GM12878 (cell line): Measurements from ENCODE around the gene EPN3. TPM values are rescaled to one million over a fixed set of nuclear protein-coding genes. Genes with fewer than 3 reads are reported as not detected.

Experiments used
- ATAC-seq: fragments of 200-7000 bp; cut with Tn5 transposase; 3 replicates; pipeline ENCODE4 v1.9.1; 2020; ENCODE audit warnings: mild to moderate bottlenecking, moderate library complexity
- BruUV-seq: library from RNA; stranded (reverse); fragments of 400-500 nt; replicated peaks from 2 replicates; lab custom pipeline; 2021; lab: Mats Ljungman, UMichigan
- CTCF ChIA-PET: fragments of 300-600 bp; sonication (Branson Sonifier 250); formaldehyde crosslinking; extraction: SDS; loops from one replicate; lab custom pipeline; 2021; ENCODE audit warnings: inconsistent platforms; lab: Yijun Ruan, JAX
- POLR2A ChIA-PET: fragments of 350-600 bp; formaldehyde crosslinking; extraction: SDS; loops from one replicate; lab custom pipeline; 2021; ENCODE audit warnings: inconsistent platforms; lab: Charles Lee
- RAD21 ChIA-PET: fragments of 300-600 bp; sonication (Branson Sonifier 250); formaldehyde crosslinking; loops from one replicate; lab custom pipeline; 2023; ENCODE audit warnings: antibody characterized with exemption; ENCODE audit not compliant: unreplicated experiment; lab: Charles Lee
- SMC1A ChIA-PET: fragments of 300-600 bp; sonication (Branson Sonifier 250); formaldehyde crosslinking; loops from one replicate; lab custom pipeline; 2023; ENCODE audit not compliant: unreplicated experiment, uncharacterized antibody; lab: Charles Lee
- DNase-seq: peaks from one replicate; pipeline ENCODE4 v3.0.0-alpha.2; 2011; ENCODE audit warnings: low read depth, low spot score
- FAIRE-seq: peaks from 3 replicates; lab custom pipeline; 2011; peaks lifted over from hg19 to GRCh38; lab: Jason Lieb, UNC
- H2AFZ ChIP-seq: 2 replicates; pipeline ENCODE4 v1.6.0; 2011; ENCODE audit warnings: low read depth, low read length, control low read depth; ENCODE audit not compliant: control insufficient read depth
- H3K27ac ChIP-seq: 2 replicates; pipeline ENCODE4 v1.5.1; 2011; ENCODE audit warnings: control low read depth; ENCODE audit not compliant: control insufficient read depth, insufficient read depth
- H3K27me3 ChIP-seq, 2 experiments: replicated peaks in 1 of 2; 2 replicates each; pipeline versions ENCODE4 v1.6.0 to v1.6.1; 2011; ENCODE audit warnings: low read length in 1 of 2; ENCODE audit not compliant: control insufficient read depth in 2 of 2, insufficient read depth in 2 of 2
- H3K36me3 ChIP-seq, 2 experiments: 2 replicates each; pipeline ENCODE4 v1.5.1; 2011; ENCODE audit warnings: low read length in 1 of 2; ENCODE audit not compliant: control insufficient read depth in 2 of 2, insufficient read depth in 2 of 2
- H3K4me1 ChIP-seq: 2 replicates; pipeline ENCODE4 v1.6.1; 2011; ENCODE audit warnings: mild to moderate bottlenecking, low read length, moderate library complexity, mixed read lengths; ENCODE audit not compliant: control insufficient read depth, insufficient read depth
- H3K4me2 ChIP-seq: 2 replicates; pipeline ENCODE4 v1.6.0; 2011; ENCODE audit warnings: control low read depth; ENCODE audit not compliant: control insufficient read depth, insufficient read depth
- H3K4me3 ChIP-seq: fragments of 200-600 bp; sonication (generic); 2 replicates; pipeline ENCODE4 v1.5.1; 2016
- H3K79me2 ChIP-seq: 2 replicates; pipeline ENCODE4 v1.6.0; 2011; ENCODE audit warnings: low read length; ENCODE audit not compliant: control insufficient read depth, insufficient read depth
- H3K9ac ChIP-seq: 2 replicates; pipeline ENCODE4 v1.8.0; 2011; ENCODE audit warnings: low read length, control low read depth, mixed read lengths; ENCODE audit not compliant: control insufficient read depth, insufficient read depth
- H3K9me3 ChIP-seq: replicated peaks from 3 replicates; pipeline ENCODE4 v1.5.1; 2011; ENCODE audit warnings: mild to moderate bottlenecking, low read length; ENCODE audit not compliant: control insufficient read depth, insufficient read depth
- H4K20me1 ChIP-seq: 2 replicates; pipeline ENCODE4 v1.6.0; 2011; ENCODE audit not compliant: control insufficient read depth, insufficient read depth
- IRF4 ChIP-seq: IDR thresholded peaks from 2 replicates; pipeline ENCODE4 v1.6.1; 2011; ENCODE audit warnings: low read depth, low read length
- JUNB ChIP-seq: IDR thresholded peaks from 2 replicates; pipeline ENCODE4 v1.6.1; 2016; ENCODE audit warnings: antibody characterized with exemption, mild to moderate bottlenecking
- RB1 ChIP-seq: fragments of 450-650 bp; formaldehyde crosslinking; IDR thresholded peaks from 2 replicates; pipeline ENCODE4 v1.6.1; 2017; ENCODE audit warnings: mild to moderate bottlenecking, borderline replicate concordance
- SP1 ChIP-seq: IDR thresholded peaks from one replicate; pipeline ENCODE4 v1.6.1; 2011; ENCODE audit warnings: low read depth, low read length
- TCF3 ChIP-seq: IDR thresholded peaks from 2 replicates; pipeline ENCODE4 v1.6.1; 2012; ENCODE audit warnings: low read depth, mild to moderate bottlenecking, low read length, borderline replicate concordance; ENCODE audit not compliant: insufficient read depth
- WGBS: methylation state at CpG from one replicate; pipeline ENCODE4 v1.1.6; 2016; ENCODE audit warnings: low lambda C conversion rate; ENCODE audit not compliant: insufficient replicate concordance, insufficient coverage; ENCODE audit errors: missing lambda C conversion rate; 5-methylcytosine and 5-hydroxymethylcytosine counted together
- in situ Hi-C: fragments of 300-500 bp; cut with MboI; formaldehyde crosslinking; loops from 9 replicates; pipeline ENCODE4 v1.14.3; 2018; ENCODE audit warnings: mixed read lengths
- intact Hi-C: fragments of 100-400 bp; cut with micrococcal nuclease; formaldehyde crosslinking; loops from one replicate; pipeline ENCODE4 v1.14.2; 2022; ENCODE audit not compliant: unreplicated experiment
- polyA plus RNA-seq, 11 experiments: library from polyadenylated mRNA; depleted of rRNA in 4 of 11; unstranded in 6 of 11; stranded (reverse) in 5 of 11; fragments of >200 nt; fragmentation: Nextera tagmentation in 4 of 11; fragmentation: Illumina TruSeq in 1 of 11; extraction: Ambion mirVana in 4 of 11; extraction: Trizol in 1 of 11; gene quantifications; 1 replicate in 1 of 11; 2 replicates in 10 of 11; pipeline versions ENCODE4 v1.2.1 to v1.2.3, GENCODE V29; 2011 to 2016; ENCODE audit warnings: inconsistent platforms in 2 of 11, missing spikeins in 2 of 11, low read depth in 1 of 11
- total RNA-seq, 4 experiments: library from RNA; depleted of rRNA in 3 of 4; stranded (reverse); fragments of >200 nt in 3 of 4; fragmentation: Illumina TruSeq in 1 of 4; extraction: Trizol in 1 of 4; gene quantifications; 2 replicates each; pipeline versions ENCODE4 v1.2.1 to v1.2.3, GENCODE V29; 2013 to 2021
- TF ChIP-seq, protein P1 (sequence below): fragments of 450-650 bp; formaldehyde crosslinking; IDR thresholded peaks from 2 replicates; pipeline ENCODE4 v1.4.0; 2022; ENCODE audit warnings: mild to moderate bottlenecking, moderate library complexity

EPN3 gene
- total and polyA plus RNA-seq, 10 of the 15 experiments (the other 5 are each of a cell fraction or from before 2014, with no cell fraction given): 0.04 to 0.07 TPM; not detected in 8

DNA sequence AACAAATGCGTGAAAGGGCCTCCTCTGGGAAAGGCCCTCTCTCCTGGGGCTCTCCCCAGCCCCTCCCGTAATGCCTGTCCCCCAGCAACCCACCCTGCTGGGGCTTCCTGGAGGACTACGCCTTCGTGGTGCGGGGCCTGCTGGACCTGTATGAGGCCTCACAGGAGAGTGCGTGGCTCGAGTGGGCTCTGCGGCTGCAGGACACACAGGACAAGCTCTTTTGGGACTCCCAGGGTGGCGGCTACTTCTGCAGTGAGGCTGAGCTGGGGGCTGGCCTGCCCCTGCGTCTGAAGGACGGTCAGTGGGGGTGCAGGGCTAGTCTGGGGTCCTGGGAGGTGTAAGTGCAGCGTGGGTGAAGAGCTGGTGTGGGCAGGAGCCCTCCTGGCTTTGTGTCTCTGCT lies 19.3 kb downstream of the EPN3 start:
- ChIA-PET CTCF (interaction anchor here (1.0 to 3.8 kb wide), 3 partner anchors 24 to 143 kb away, joined by 3 to 18 read pairs (median 4); no protein-coding TSS in a partner anchor), RAD21 (interaction anchor here (2.1 kb wide), 1 partner anchor 74 kb away, joined by 11 read pairs; no protein-coding TSS in a partner anchor), SMC1A (interaction anchor here (1.5 kb wide), 1 partner anchor 10 kb away, joined by 3 read pairs; no protein-coding TSS in a partner anchor), POLR2A (no interaction called here)
- WGBS: 67% methylated on average over 10 of the region's 12 CpGs
- no peak overlapping the region for H3K4me2 ChIP-seq
- no peaks in the 10 kb centered on the region for H3K9me3 ChIP-seq
- H4K20me1 ChIP-seq: no peaks in the 10 kb centered on the region
- in situ Hi-C loops: no loop called here
- no peaks in the 10 kb centered on the region; the same call in 1 of the 2 replicates for H3K4me1 ChIP-seq
- no peak overlapping the region for H3K9ac ChIP-seq
- intact Hi-C loops: no loop called here
- H3K4me3 ChIP-seq: no peak overlapping the region
- BruUV-seq: no TSS peak
- H3K79me2 ChIP-seq: peaks cover 3% of the 10 kb centered on the region
- no peak for FAIRE-seq
- no peak overlapping the region for H2AFZ ChIP-seq
- TF ChIP-seq JUNB: no peak
- TF ChIP-seq, protein P1, sequence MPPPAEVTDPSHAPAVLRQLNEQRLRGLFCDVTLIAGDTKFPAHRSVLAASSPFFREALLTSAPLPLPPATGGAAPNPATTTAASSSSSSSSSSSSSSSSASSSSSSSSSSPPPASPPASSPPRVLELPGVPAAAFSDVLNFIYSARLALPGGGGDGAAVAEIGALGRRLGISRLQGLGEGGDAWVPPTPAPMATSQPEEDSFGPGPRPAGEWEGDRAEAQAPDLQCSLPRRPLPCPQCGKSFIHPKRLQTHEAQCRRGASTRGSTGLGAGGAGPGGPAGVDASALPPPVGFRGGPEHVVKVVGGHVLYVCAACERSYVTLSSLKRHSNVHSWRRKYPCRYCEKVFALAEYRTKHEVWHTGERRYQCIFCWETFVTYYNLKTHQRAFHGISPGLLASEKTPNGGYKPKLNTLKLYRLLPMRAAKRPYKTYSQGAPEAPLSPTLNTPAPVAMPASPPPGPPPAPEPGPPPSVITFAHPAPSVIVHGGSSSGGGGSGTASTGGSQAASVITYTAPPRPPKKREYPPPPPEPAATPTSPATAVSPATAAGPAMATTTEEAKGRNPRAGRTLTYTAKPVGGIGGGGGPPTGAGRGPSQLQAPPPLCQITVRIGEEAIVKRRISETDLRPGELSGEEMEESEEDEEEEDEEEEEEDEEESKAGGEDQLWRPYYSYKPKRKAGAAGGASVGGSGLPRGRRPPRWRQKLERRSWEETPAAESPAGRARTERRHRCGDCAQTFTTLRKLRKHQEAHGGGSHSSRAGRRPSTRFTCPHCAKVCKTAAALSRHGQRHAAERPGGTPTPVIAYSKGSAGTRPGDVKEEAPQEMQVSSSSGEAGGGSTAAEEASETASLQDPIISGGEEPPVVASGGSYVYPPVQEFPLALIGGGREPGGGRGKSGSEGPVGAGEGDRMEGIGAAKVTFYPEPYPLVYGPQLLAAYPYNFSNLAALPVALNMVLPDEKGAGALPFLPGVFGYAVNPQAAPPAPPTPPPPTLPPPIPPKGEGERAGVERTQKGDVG (CRISPR knock-in tag): no peak
- DNase-seq: no peak
- no peaks in the 10 kb centered on the region; a peak in 1 of 4 replicates for H3K36me3 ChIP-seq
- no peak overlapping the region for H3K27ac ChIP-seq
- no peak for ATAC-seq
- H3K27me3 ChIP-seq: no peaks in the 10 kb centered on the region; a peak in 1 of 4 replicates

DNA sequence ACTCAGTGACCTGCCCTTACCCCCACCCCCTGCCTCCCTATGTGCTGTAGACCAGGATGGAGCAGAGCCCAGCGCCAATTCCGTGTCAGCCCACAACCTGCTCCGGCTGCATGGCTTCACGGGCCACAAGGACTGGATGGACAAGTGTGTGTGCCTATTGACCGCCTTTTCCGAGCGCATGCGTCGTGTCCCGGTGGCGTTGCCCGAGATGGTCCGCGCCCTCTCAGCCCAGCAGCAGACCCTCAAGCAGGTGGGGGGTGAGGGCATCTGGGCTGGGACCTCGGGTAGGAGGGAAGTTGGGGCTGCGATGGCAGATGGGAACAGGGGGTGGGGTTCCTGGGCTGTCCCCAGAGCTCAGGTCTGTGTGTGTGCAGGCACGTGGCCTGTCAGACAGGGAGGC lies 21.7 kb downstream of the EPN3 start:
- WGBS: 93% methylated on average over 17 of the region's 17 CpGs
- ChIA-PET CTCF (no interaction called here), SMC1A (no interaction called here), POLR2A (no interaction called here), RAD21 (no interaction called here)
- in situ Hi-C loops: no loop called here
- no peak for ATAC-seq
- Histone ChIP-seq H3K27me3 (peaks cover 4 to 6% of the 10 kb centered on the region in 2 experiments; a peak in 3 of 4 replicates), H3K4me2 (no peak overlapping the region), H3K9ac (no peak overlapping the region), H2AFZ (no peak overlapping the region), H3K9me3 (no peaks in the 10 kb centered on the region), H3K79me2 (no peaks in the 10 kb centered on the region), H3K4me3 (no peak overlapping the region), H3K36me3 (no peaks in the 10 kb centered on the region; a peak in 1 of 4 replicates), H3K27ac (no peak overlapping the region), H4K20me1 (no peaks in the 10 kb centered on the region), H3K4me1 (peaks cover 4% of the 10 kb centered on the region; the same call in 1 of the 2 replicates)
- no TSS peak for BruUV-seq
- FAIRE-seq: no peak
- intact Hi-C loops: no loop called here
- no peak for TF ChIP-seq RB1
- no peak for TF ChIP-seq SP1
- TF ChIP-seq IRF4: no peak
- TF ChIP-seq TCF3: no peak
- DNase-seq: no peak
